Measurements from ENCODE around the gene TDRD6.
"Not testable (repeated sequence)": the region's sequence is repeated elsewhere in the genome, so short reads cannot be mapped to it uniquely, and the experiment has no call there.

Gene TDRD6

GRCh38 chr6:46744159-46744725 is 56.6 kb downstream of the TDRD6 start:
- DNase-seq (ENCODE audit: low read depth, low spot score) = not testable (repeated sequence)

- DNase-seq (ENCODE audit: low read depth, low spot score) = no peak
Measured at GRCh38 chr6:46745973-46746372, 58.3 kb downstream of the TDRD6 start.

GRCh38 chr6:46746696-46747095 is 59.0 kb downstream of the TDRD6 start, which contains the start of gene ANKRD66:
ANKRD66 (plus strand) TSS chr6:46746933; CDS start chr6:46751949, 5,016 bp downstream.
- DNase-seq (ENCODE audit: low read depth, low spot score) = no peak

- no peak for DNase-seq (ENCODE audit: low read depth, low spot score)
Measured at GRCh38 chr6:46748940-46749503, 61.3 kb downstream of the TDRD6 start.

- DNase-seq (ENCODE audit: low read depth, low spot score) = no peak
Measured at GRCh38 chr6:46749731-46750130, 62.0 kb downstream of the TDRD6 start.

- no peak for DNase-seq (ENCODE audit: low read depth, low spot score)
Measured at GRCh38 chr6:46751658-46752057, 64.0 kb downstream of the TDRD6 start.

All from brain pericyte (primary cell).